Dendritic cell treated with granulocyte-macrophage colony-stimulating factor and Interleukin-4, amounts not matched to agents 40 ng/mL and 50 ng/mL, for 4 days (primary cell): ENCODE measurements around the gene GABPB1.
A peak's percentile ranks its signal among the peaks of the same experiment; 100 is the strongest.

Experiments used
- H3K27ac Mint-ChIP-seq: one replicate; pipeline ENCODE4 v1.8.0; 2022; ENCODE audit warnings: mild to moderate bottlenecking, mixed read lengths
- H3K27me3 Mint-ChIP-seq: one replicate; pipeline ENCODE4 v1.8.0; 2022; ENCODE audit warnings: mild to moderate bottlenecking, mixed read lengths
- H3K36me3 Mint-ChIP-seq: one replicate; pipeline ENCODE4 v1.8.0; 2022; ENCODE audit warnings: low read depth, mixed read lengths
- H3K4me1 Mint-ChIP-seq: one replicate; pipeline ENCODE4 v1.8.0; 2022; ENCODE audit warnings: low read depth, mixed read lengths
- H3K4me3 Mint-ChIP-seq: one replicate; pipeline ENCODE4 v1.8.0; 2022; ENCODE audit warnings: mild to moderate bottlenecking, moderate library complexity, mixed read lengths
- H3K9me3 Mint-ChIP-seq: one replicate; pipeline ENCODE4 v1.8.0; 2022; ENCODE audit warnings: mixed read lengths
- intact Hi-C: fragments of 100-400 bp; cut with micrococcal nuclease; formaldehyde crosslinking; loops from one replicate; pipeline ENCODE4 v1.15.0; 2022

GABPB1 gene

GRCh38 chr15:50256188-50257041 is 98.6 kb downstream of the GABPB1 start:
- peaks cover 19% of the 10 kb centered on the region for H3K4me1 Mint-ChIP-seq
- intact Hi-C loops: no loop called here
- no peaks in the 10 kb centered on the region for H3K36me3 Mint-ChIP-seq
- H3K27ac Mint-ChIP-seq: no peak overlapping the region
- no peaks in the 10 kb centered on the region for H3K9me3 Mint-ChIP-seq
- peaks cover 4% of the 10 kb centered on the region for H3K27me3 Mint-ChIP-seq
- H3K4me3 Mint-ChIP-seq: no peak overlapping the region

- H3K27me3 Mint-ChIP-seq: no peaks in the 10 kb centered on the region
- no peak overlapping the region for H3K4me3 Mint-ChIP-seq
- intact Hi-C loops: no loop called here
- H3K36me3 Mint-ChIP-seq: no peaks in the 10 kb centered on the region
- no peaks in the 10 kb centered on the region for H3K9me3 Mint-ChIP-seq
- H3K4me1 Mint-ChIP-seq: peaks cover 18% of the 10 kb centered on the region
- H3K27ac Mint-ChIP-seq: no peak overlapping the region
These were observed 102.4 kb downstream of the GABPB1 start for GRCh38 chr15:50252556-50252955.

- intact Hi-C loops: no loop called here
- no peak overlapping the region for H3K4me3 Mint-ChIP-seq
- no peaks in the 10 kb centered on the region for H3K9me3 Mint-ChIP-seq
- no peaks in the 10 kb centered on the region for H3K27me3 Mint-ChIP-seq
- peaks cover 24% of the 10 kb centered on the region for H3K4me1 Mint-ChIP-seq
- H3K27ac Mint-ChIP-seq: no peak overlapping the region
- no peaks in the 10 kb centered on the region for H3K36me3 Mint-ChIP-seq
These were observed 103.3 kb downstream of the GABPB1 start for GRCh38 chr15:50251638-50252182.

- H3K4me3 Mint-ChIP-seq: no peak overlapping the region
- H3K9me3 Mint-ChIP-seq: no peaks in the 10 kb centered on the region
- H3K27ac Mint-ChIP-seq: no peak overlapping the region
- peaks cover 32% of the 10 kb centered on the region for H3K4me1 Mint-ChIP-seq
- intact Hi-C loops: no loop called here
- no peaks in the 10 kb centered on the region for H3K27me3 Mint-ChIP-seq
- H3K36me3 Mint-ChIP-seq: no peaks in the 10 kb centered on the region
These were observed 104.1 kb downstream of the GABPB1 start for GRCh38 chr15:50250760-50251394.

GRCh38 chr15:50249704-50250103 is 105.3 kb downstream of the GABPB1 start:
- Mint-ChIP-seq H3K9me3 (no peaks in the 10 kb centered on the region), H3K36me3 (no peaks in the 10 kb centered on the region), H3K4me1 (peaks cover 32% of the 10 kb centered on the region), H3K4me3 (no peak overlapping the region), H3K27ac (no peak overlapping the region), H3K27me3 (no peaks in the 10 kb centered on the region)
- intact Hi-C loops: no loop called here

- H3K9me3 Mint-ChIP-seq: no peaks in the 10 kb centered on the region
- no peak overlapping the region for H3K27ac Mint-ChIP-seq
- no peaks in the 10 kb centered on the region for H3K27me3 Mint-ChIP-seq
- intact Hi-C loops: no loop called here
- no peak overlapping the region for H3K4me3 Mint-ChIP-seq
- H3K36me3 Mint-ChIP-seq: no peaks in the 10 kb centered on the region
- H3K4me1 Mint-ChIP-seq: peaks cover 32% of the 10 kb centered on the region
These were observed 105.9 kb downstream of the GABPB1 start for GRCh38 chr15:50248994-50249582.

GRCh38 chr15:50247819-50248655 is 107.0 kb downstream of the GABPB1 start:
- Mint-ChIP-seq H3K27ac (peak overlapping the region; percentile 83), H3K4me1 (peaks cover 32% of the 10 kb centered on the region), H3K36me3 (no peaks in the 10 kb centered on the region), H3K4me3 (peak overlapping the region; percentile 46), H3K9me3 (no peaks in the 10 kb centered on the region), H3K27me3 (no peaks in the 10 kb centered on the region)
- intact Hi-C loops: no loop called here

GRCh38 chr15:50246631-50247030 is 108.4 kb downstream of the GABPB1 start:
- Mint-ChIP-seq H3K27me3 (no peaks in the 10 kb centered on the region), H3K9me3 (no peaks in the 10 kb centered on the region), H3K4me3 (no peak overlapping the region), H3K4me1 (peaks cover 32% of the 10 kb centered on the region), H3K36me3 (no peaks in the 10 kb centered on the region), H3K27ac (peak overlapping the region; percentile 37)
- intact Hi-C loops: no loop called here

- Mint-ChIP-seq H3K27me3 (no peaks in the 10 kb centered on the region), H3K4me1 (peaks cover 32% of the 10 kb centered on the region), H3K4me3 (no peak overlapping the region), H3K36me3 (no peaks in the 10 kb centered on the region), H3K27ac (no peak overlapping the region), H3K9me3 (no peaks in the 10 kb centered on the region)
- intact Hi-C loops: no loop called here
These were observed 109.9 kb downstream of the GABPB1 start for GRCh38 chr15:50244959-50245624.

- intact Hi-C loops: no loop called here
- H3K4me1 Mint-ChIP-seq: peaks cover 28% of the 10 kb centered on the region
- H3K27ac Mint-ChIP-seq: no peak overlapping the region
- H3K36me3 Mint-ChIP-seq: no peaks in the 10 kb centered on the region
- no peaks in the 10 kb centered on the region for H3K27me3 Mint-ChIP-seq
- no peak overlapping the region for H3K4me3 Mint-ChIP-seq
- H3K9me3 Mint-ChIP-seq: no peaks in the 10 kb centered on the region
These were observed 110.8 kb downstream of the GABPB1 start for GRCh38 chr15:50244153-50244552.

- intact Hi-C loops: no loop called here
- Mint-ChIP-seq H3K27me3 (no peaks in the 10 kb centered on the region), H3K27ac (no peak overlapping the region), H3K36me3 (no peaks in the 10 kb centered on the region), H3K9me3 (no peaks in the 10 kb centered on the region), H3K4me3 (no peak overlapping the region), H3K4me1 (peaks cover 9% of the 10 kb centered on the region)
These were observed 113.1 kb downstream of the GABPB1 start for GRCh38 chr15:50241684-50242450.

GRCh38 chr15:50238255-50238654 is 116.7 kb downstream of the GABPB1 start:
- no peaks in the 10 kb centered on the region for H3K4me1 Mint-ChIP-seq
- no peaks in the 10 kb centered on the region for H3K36me3 Mint-ChIP-seq
- H3K9me3 Mint-ChIP-seq: no peaks in the 10 kb centered on the region
- no peaks in the 10 kb centered on the region for H3K27me3 Mint-ChIP-seq
- H3K27ac Mint-ChIP-seq: no peak overlapping the region
- no peak overlapping the region for H3K4me3 Mint-ChIP-seq
- intact Hi-C loops: no loop called here

GRCh38 chr15:50236433-50236832 is 118.6 kb downstream of the GABPB1 start:
- intact Hi-C loops: no loop called here
- Mint-ChIP-seq H3K9me3 (no peaks in the 10 kb centered on the region), H3K4me3 (no peak overlapping the region), H3K36me3 (no peaks in the 10 kb centered on the region), H3K27me3 (no peaks in the 10 kb centered on the region), H3K4me1 (no peaks in the 10 kb centered on the region), H3K27ac (no peak overlapping the region)
